GM18526 (cell line): ENCODE data around the gene FGR.
A peak's percentile ranks its signal among the peaks of the same experiment; 100 is the strongest.

Experiments used
- POLR2A ChIP-seq: IDR thresholded peaks from 3 replicates; pipeline ENCODE4 v1.6.1; 2011; ENCODE audit not compliant: insufficient read length; ENCODE audit errors: extremely low read depth

FGR gene

DNA sequence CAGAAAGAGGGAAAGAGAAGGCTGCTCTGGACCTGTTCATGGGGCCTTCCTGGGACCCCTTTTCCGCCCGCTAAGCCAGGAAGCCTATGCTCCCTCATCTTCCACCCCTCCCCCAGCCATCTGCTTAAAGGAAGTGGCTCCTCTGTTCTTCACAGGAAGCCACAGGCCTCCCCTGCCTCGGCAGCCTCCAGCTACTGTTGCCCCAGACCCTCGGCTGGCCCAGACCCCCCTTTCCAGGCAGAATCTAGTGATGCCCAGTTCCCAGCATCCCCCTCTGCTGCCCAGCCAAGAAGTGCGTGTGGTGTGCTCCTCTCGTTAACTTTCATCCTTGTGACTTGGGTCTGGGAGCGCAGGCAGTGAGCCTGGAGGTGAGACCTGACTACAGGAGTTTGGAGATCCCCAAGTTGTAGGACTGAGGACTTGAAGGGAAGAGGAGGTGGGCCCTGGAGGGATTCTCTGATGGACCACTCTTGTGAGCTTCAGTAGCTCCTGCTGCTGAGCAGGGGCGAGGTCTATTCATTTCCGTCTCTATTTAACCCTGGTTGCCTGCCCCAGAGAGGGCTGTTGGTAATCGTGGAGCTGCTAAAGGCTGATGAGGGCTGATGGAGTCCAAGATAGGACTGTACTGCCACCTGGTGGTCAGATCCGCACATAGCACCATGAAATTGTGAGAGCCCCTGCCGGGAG lies 27.9 kb upstream of the FGR start:
- TF ChIP-seq POLR2A = no peak

DNA sequence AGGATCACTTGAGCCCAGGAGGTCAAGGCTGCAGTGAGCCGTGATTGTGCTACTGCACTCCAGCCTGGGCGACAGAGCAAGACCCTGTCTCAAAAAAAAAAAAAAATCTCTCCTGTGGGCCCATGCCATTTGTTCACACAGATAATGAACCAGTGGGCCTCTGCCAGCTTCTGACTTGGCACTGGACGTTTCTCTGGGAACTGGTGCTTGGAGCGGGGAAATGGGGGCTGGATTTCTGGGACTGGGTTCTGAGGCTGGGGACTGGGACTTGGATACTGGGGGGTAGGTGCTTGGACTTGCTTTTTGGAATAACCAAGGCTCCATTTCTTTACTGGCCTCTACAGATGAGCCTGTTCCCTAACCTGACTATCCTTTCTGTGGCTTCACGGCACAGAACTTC lies 27.3 kb upstream of the FGR start:
- no peak for TF ChIP-seq POLR2A

DNA sequence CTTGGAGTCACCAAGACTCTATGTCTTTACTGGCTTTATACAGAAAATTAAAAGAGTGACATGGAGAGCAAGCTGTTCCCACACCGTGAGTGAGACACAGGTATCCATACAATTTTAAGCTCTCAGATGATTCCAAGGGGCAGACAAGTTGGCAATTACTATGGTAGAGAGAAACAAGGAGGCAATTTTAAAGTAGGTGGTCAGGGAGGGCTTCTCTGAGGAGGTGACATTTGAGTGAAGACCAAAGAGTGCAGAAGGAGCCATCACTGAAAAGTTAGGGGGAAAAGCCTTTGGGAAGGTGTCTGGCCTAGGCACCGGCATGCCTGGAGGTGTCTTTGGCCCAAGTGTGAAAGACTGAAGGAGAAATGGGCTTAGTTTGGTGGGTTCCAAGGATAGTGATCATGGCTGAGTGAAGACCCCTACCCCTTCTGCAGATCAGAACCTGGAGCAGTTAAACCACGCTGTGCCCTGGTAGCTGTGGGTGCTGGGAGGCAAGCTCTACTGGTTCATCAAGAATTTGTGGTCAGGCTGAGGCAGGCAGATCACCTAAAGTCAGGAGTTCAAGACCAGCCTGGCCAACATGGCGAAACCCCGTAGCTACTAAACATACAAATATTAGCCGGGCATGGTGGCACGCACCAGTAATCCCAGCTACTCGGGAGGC lies 26.6 kb upstream of the FGR start:
- no peak for TF ChIP-seq POLR2A

DNA sequence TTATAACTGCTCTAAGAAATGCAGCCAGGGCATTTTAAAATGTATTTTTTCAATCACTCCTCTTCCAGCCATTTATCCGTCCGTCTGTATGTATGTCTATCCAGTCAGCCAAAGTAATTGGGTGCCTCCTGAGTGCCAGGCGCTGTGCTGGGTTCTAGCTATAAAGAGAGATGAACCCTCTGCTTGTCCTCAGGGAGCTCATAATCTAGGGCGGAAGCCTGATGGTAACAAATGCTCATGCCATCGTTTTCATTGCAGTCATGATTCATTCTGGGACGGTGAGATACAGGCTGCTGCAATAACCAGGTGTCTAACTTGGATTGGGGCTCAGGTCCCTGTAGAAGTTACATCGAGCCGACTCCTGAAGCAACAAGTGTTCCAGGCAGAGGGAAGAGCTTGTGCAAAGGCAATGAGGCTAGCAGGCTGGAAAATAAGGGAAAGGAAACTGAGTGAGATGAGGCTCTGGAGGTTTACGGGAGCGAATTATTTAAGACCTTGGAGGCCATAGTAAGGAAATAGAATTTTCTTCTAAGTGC lies 25.4 kb upstream of the FGR start:
- TF ChIP-seq POLR2A = no peak

DNA sequence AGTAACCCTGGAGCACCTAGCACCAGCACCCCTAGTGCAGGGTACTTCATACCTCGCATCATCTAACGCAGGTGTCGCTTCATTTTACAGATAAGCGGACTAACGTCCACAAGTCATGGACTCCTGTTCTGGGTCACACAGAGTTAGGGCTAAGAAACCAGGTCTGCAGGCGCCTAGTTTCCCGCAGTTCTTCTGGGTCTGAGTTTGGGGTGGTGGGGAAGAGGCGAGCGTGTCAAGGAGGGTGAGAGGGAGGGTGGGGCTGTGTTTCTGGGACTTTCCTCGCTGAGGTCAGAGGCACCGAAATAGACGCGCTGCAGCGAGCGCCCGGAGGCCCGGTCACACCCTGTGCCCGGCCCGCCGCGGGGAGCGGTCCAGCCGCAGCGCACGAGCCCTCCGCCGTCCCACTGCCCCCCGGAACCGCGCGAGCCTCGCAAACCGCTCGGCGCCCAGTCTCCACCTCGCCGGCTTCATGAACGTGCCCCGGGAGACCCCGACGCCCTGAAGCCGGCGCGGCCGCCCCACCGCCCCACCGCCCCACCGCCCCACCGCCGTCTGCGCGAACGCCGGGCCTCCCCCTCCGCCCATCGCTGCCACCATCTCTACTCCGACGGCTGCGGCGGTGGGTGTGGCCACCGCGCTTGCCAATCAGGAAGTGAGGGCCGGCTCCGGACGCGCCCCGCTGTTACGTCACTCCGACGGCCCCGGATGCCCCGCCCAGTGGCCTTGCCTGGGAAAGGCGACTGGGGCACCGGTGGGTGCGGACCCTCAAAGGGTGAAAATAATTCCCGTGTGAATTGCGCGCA lies 24.7 kb upstream of the FGR start:
- TF ChIP-seq POLR2A = peak; percentile 69

DNA sequence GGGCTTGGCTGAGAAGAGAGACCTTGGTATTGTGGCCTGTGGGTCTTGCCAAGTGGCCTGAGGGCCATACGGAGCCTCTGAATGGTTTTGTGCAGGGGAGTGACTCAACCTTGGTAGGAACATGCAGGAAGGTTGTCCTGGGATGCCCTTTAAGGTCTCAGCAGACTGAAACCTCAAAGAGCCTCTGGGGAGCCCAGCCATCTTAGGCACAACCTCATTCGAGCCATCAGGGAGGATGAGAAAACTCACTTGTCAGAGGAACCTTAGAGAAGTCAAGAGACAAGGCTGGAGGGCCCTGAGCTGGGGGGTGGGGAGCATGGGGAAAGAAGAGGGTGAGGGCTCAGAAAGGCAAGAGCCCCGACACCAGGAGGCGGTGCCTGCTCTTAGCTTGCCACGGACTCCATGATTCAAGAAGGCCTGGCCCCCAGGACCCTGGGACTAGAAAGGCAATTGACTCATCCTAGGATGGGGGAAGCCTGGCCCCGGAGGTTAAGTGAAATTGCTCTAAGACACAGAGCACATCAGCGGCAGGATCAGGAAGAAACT lies 24.0 kb upstream of the FGR start:
- TF ChIP-seq POLR2A = no peak

DNA sequence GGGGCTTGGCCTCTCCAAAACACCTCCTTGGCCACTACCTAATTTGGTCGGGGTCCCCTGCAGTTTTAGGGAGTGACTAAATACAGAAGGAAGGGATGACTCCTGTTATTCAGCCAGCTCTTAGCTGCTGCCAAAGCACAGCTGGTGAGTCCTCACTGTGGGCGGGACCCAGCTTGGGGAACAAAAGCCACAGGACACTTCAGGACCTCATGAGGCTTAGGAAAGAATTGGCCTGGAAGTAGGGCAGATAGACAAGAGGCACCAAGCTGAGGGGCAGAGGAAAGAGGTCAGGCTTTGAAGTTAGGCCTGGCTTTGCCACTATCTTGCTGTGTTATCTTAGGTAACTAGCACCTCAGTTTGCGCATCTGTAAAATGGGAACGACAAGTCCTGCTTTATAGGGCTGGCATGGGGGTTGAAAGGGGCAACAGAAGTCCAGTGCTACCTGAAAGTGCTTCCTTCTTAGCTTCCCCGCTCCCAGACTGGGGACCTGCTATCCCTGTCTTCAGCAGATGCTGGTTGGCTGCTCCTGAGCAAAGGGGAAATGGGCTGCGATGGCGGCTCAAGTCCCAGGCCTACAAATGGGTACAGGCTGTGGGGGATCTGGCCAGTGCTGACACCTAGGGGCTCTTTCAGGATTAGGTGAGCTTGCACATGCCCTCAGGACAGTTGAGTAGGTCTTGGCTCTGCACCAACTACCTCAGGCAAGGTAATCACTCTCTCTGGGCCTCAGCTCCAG lies 21.3 kb upstream of the FGR start:
- no peak for TF ChIP-seq POLR2A

DNA sequence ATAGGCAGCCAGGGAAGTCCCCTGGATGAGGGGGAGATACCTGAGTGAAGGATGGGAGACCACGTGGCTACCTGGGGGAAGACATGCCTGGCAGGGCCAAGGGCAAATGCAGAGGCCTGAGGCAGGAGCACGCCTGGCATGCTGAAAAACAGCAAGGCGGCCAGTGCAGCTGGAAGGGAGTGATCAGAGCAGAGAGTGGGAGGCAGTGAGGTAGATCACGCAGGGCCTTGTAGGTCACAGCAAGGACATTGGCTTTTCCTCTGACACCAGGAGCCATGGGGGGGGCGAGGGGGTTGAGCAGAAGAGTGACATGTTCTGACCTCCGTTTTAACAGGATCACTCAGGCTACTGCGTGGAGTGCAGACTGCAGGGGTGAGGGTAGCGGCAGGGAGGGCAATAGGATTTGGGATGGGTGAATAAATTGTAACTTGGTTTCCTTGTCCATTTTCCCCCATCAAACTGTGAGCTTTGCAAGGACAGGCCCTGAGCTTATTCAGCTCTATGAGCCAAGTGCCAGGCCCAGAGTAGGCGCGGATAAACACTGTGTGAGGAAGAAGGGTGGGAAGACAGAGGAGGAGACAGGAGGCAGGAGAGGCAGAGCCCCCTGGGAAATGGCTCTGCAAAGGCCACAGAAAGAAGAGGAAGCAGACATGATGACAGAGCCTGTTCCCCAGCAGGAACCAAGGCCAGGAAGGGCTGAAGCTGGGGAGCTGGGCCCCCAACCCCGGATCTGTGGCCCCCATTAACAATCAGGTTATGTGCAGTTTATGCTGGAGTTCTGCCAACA lies 20.4 kb upstream of the FGR start:
- no peak for TF ChIP-seq POLR2A

DNA sequence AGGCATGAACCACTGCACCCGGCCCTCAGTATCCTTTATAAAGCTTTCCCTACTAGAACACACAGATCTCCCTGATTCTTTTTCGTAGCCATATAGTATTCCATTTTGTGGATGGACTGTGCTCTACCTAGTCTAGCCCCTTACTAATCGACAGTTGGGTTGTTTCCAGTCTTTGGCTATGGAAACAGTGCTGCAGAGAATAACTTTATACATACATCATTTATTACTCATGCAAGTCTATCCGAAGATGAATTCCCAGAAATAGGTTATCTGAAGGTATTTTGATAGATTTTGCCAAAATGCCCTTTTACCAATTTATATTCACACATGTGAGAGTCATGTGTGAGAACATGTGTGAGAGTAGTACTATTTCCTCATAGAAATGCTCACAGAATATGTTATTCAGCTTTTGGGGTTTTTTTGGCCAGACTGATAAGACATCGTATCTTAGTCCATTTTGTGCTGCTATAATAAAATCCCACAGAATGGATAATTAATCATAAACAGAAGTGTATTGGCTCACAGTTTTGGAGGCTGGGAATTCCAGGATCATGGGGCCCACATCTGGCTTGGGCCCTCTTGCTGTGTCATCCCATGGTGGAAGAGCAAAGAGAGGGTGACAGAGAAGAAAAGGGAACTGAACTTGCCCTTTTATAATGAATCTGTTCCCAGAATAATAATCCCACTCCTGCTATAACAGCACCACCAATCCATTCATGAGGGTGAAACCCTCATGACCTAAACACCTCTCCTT lies 17.3 kb upstream of the FGR start:
- TF ChIP-seq POLR2A = no peak

DNA sequence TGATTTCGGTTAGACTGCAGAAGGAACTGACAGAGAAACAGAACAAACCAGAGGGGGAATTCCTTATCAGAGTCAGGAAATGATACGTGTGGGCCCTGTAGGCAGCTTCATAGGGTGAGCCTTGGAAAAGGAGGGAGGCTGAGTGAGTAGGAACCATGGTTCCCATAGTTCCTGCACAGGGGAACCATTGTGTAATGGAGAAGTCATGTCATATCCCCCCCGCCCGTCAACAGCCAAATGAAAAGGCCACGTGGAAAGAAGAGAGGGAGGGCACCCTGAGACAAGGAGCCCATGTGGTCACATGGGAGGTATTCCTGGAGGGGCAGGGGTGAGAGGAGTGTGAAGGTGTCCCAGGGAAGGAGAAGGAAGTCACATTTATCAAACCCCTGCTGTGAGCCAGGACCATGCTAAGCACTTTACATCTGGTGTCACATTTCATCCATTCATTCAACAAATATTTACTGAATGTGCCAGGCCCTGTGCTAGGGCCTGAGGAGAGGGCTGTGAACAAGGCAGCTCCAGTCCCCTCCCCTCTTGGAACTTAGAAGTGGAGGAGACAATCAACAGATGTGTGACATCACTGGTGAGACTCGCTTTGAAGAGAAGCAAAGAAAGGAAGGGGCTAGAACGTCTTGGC lies 15.7 kb upstream of the FGR start:
- TF ChIP-seq POLR2A = no peak

DNA sequence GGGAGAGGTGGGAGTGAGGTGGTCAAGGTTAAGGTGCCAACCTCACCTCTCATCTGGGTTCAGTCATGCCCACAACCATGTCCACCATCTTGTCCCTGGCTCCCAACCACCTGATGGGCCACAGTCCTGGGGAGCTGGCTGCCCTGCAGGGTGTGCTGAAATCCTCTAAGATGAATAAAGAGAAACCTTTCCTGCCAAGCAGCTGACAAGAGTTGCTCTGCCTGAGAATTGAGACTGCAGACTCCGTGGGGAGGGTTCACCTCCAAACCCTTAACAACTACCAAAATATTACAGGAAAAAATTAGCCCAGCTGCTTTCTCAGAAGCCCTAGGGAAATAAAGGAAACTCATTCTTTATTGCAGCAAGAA lies 15.2 kb upstream of the FGR start:
- no peak for TF ChIP-seq POLR2A

DNA sequence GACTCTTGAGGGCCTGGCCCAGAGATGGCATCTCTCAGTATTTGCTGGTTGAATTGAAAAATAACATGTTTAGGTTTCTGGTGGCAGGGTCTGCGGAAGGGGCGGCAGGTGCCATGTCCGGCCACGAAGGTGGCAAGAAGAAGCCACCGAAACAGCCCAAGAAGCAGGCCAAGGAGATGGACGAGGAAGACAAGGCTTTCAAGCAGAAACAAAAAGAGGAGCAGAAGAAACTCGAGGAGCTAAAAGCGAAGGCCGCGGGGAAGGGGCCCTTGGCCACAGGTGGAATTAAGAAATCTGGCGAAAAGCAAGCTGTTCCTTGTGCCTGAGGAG lies 14.3 kb upstream of the FGR start:
- no peak for TF ChIP-seq POLR2A

DNA sequence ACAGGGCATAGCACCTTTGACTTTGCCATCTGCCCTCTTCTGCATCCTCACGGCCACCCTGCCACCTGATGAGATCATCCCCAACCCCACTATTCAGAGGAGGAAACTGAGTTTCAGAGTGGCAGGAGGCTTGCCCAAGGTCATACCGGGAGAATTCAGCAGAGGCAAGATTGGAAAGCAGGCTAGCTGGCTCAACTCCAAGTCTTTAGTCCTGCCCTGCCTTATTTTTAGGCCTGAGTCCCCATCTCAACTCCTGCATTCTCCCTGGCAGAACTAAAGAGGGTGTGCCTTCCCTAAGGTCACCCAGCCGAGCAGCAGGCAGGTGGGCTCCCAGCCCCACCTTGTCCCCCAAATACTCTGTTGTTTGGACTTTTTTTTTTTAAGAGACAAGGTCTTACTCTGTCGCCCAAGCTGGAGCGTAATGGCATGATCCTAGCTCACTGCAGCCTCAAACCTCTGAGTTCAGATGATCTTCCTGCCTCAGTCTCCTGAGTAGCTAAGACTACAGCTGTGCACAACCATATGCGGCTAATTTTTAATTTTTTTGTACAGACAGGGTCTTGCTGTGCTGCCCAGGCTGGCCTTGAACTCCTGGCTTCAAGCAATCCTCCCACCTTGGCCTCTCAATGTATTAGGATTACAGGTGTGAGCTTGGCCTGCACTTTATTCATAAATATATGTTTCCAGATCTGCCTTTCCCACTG lies 13.8 kb upstream of the FGR start:
- TF ChIP-seq POLR2A = no peak

DNA sequence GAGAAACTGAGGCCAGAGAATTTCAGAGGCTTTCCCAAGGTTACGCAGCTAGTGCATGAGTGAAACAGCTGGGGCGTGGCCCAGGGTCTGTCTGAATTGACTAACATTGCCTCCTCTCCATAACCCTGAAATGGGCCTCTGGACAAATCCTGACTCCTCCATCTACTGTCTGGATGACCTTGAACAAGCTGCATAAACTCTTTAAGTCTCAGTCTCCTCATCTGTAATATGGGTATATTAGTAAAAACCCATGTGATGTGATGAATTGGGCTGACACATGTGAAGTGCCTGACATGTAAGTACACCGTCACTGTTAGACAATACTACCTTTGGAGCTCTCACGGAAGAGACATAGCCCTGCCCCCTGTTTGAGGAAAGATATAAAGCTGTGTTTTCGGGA lies 12.3 kb upstream of the FGR start:
- TF ChIP-seq POLR2A = no peak
